NCI-H2227 treated with DMSO at 0.1 percent for 48 hours (cell line): ENCODE measurements around the gene RUFY2.
A peak's percentile ranks its signal among the peaks of the same experiment; 100 is the strongest.
"Not testable (repeated sequence)": the region's sequence is repeated elsewhere in the genome, so short reads cannot be mapped to it uniquely, and the experiment has no call there.

Experiments used
- DNase-seq: peaks from one replicate; lab custom pipeline; 2025; lab: John Stamatoyannopoulos, UW

The RUFY2 gene

GRCh38 chr10:68406815-68407548, at the start of gene RUFY2:
TSS of gene RUFY2 (minus strand) at chr10:68407277. CDS start at chr10:68407189, 88 bp downstream.
- peak; percentile 62 for DNase-seq

GRCh38 chr10:68449698-68450097, 42.6 kb upstream of the RUFY2 start:
- not testable (repeated sequence) for DNase-seq

- no peak for DNase-seq
These were observed 39.1 kb upstream of the RUFY2 start for GRCh38 chr10:68446179-68446578.

GRCh38 chr10:68442971-68443370, 35.9 kb upstream of the RUFY2 start:
- DNase-seq: no peak

- no peak for DNase-seq
These were observed 33.8 kb upstream of the RUFY2 start for GRCh38 chr10:68440898-68441297.

- no peak for DNase-seq
These were observed 28.7 kb upstream of the RUFY2 start for GRCh38 chr10:68435803-68436202.

GRCh38 chr10:68434657-68435056, 27.6 kb upstream of the RUFY2 start:
- DNase-seq: no peak

GRCh38 chr10:68428396-68429104, 21.5 kb upstream of the RUFY2 start:
- no peak for DNase-seq

GRCh38 chr10:68424454-68425014, 17.5 kb upstream of the RUFY2 start:
- no peak for DNase-seq

GRCh38 chr10:68423522-68423921, 16.4 kb upstream of the RUFY2 start:
- DNase-seq: no peak

- no peak for DNase-seq
These were observed 12.3 kb upstream of the RUFY2 start for GRCh38 chr10:68419376-68419775.

GRCh38 chr10:68408898-68409518, 1.9 kb upstream of the RUFY2 start:
- DNase-seq: no peak

GRCh38 chr10:68406111-68406814, 814 bp downstream of the RUFY2 start:
- peak; percentile 64 for DNase-seq

- DNase-seq: no peak
These were observed 3.4 kb downstream of the RUFY2 start for GRCh38 chr10:68403701-68404100.

GRCh38 chr10:68402276-68402675, 4.8 kb downstream of the RUFY2 start:
- DNase-seq: no peak

- no peak for DNase-seq
These were observed 10.1 kb downstream of the RUFY2 start for GRCh38 chr10:68397005-68397404.

GRCh38 chr10:68385740-68386139, 21.3 kb downstream of the RUFY2 start:
- no peak for DNase-seq

- DNase-seq: no peak
These were observed 35.5 kb downstream of the RUFY2 start for GRCh38 chr10:68371604-68372003.

- no peak for DNase-seq
These were observed 40.0 kb downstream of the RUFY2 start for GRCh38 chr10:68367121-68367520.

- no peak for DNase-seq
These were observed 40.5 kb downstream of the RUFY2 start for GRCh38 chr10:68366600-68366999.

GRCh38 chr10:68365611-68366010, 41.5 kb downstream of the RUFY2 start:
- no peak for DNase-seq
